Pancreas (tissue), 10 donors: Measurements from ENCODE around the gene EXOC4. TPM values are rescaled to one million over a fixed set of nuclear protein-coding genes. Genes with fewer than 3 reads are reported as not detected.

Experiments
- ATAC-seq, 4 donors: fragments of 200-7000 bp; cut with Tn5 transposase; one replicate each; pipeline versions ENCODE4 v1.8.0 to v1.9.1; 2020; ENCODE audit warnings: mild to moderate bottlenecking in 4 of 4, moderate library complexity in 4 of 4
- DNase-seq, 6 donors: peaks; one replicate each; pipeline ENCODE4 v3.0.0-alpha.2; 2020
- FAIRE-seq: peaks from 2 replicates; lab custom pipeline; 2012; peaks lifted over from hg19 to GRCh38; lab: Jason Lieb, UNC
- H3K27ac ChIP-seq, 4 donors: fragments of 200-600 bp; sonication (generic); 1 replicate in 3 of 4; 2 replicates in 1 of 4; pipeline versions ENCODE4 v1.5.0 to v1.8.0; 2020
- H3K27me3 ChIP-seq, 4 donors: fragments of 200-600 bp; one replicate each; pipeline ENCODE4 v1.8.0; 2021
- H3K36me3 ChIP-seq, 3 donors: fragments of 200-600 bp; sonication (generic) in 1 of 3; one replicate each; pipeline versions ENCODE4 v1.5.0 to v1.8.0; 2020 to 2021
- H3K4me1 ChIP-seq, 3 donors: fragments of 200-600 bp; one replicate each; pipeline ENCODE4 v1.8.0; 2021
- H3K4me3 ChIP-seq, 4 donors: fragments of 200-600 bp; sonication (generic) in 2 of 4; one replicate each; pipeline versions ENCODE4 v1.5.0 to v1.8.0; 2020 to 2021
- H3K9me3 ChIP-seq, 4 donors: fragments of 200-600 bp; one replicate each; pipeline ENCODE4 v1.8.0; 2021
- CTCF ChIP-seq, 4 donors: fragments of 200-600 bp; sonication (generic) in 3 of 4; IDR thresholded peaks; one replicate each; pipeline versions ENCODE4 v1.5.0 to v1.8.0; 2021; ENCODE audit warnings: antibody characterized with exemption in 4 of 4
- WGBS, 2 donors: extraction: QIAGEN DNeasy Blood & Tissue Kit; methylation state at CpG; one replicate each; pipeline ENCODE4 v1.1.7; 2013; 5-methylcytosine and 5-hydroxymethylcytosine counted together
- intact Hi-C, 3 donors: fragments of 100-400 bp; cut with DNase I; formaldehyde crosslinking; loops; one replicate each; pipeline versions ENCODE4 v1.11.1 to v1.14.2; 2022
- polyA plus RNA-seq, 2 donors: library from polyadenylated mRNA; stranded (reverse); fragments of 200-250 nt; gene quantifications; one replicate each; pipeline ENCODE4 v1.2.3, GENCODE V29; 2013
- total RNA-seq, 6 donors: library from RNA; stranded (reverse); fragmentation: NEBNext Ultra II Directional in 4 of 6; extraction: Animal tissue kit (Norgen Biotek cat#: 25700) in 4 of 6; gene quantifications; one replicate each; pipeline versions ENCODE4 v1.2.1 to v1.2.4, GENCODE V29; 2021 to 2023
- donor health status: healthy with polysubstance abuse.
- donor health status: DM: no; HTN: no; CAD: no; lungs with moderate emphysema.
- donor health status: DM: no; HTN: no; CAD: no.
- donor health status: control.
- donor health status: control.
- donor health status: Bipolar disorder and iron deficiency.
- donor health status: DM: yes; HTN: yes; CAD: no.
- donor health status: DM: no; HTN: no; CAD: no.
- donor health status: DM: no; HTN: no; CAD: no.
- donor health status: DM: yes; HTN: yes; CAD: no.

EXOC4 gene
- total and polyA plus RNA-seq, 8 donors = 13.4 to 81.2 (median 53.8) TPM

GRCh38 chr7:133846203-133846945 lies 593.5 kb downstream of the EXOC4 start:
- 83 to 85% methylated on average over 8 of the region's 8 CpGs for WGBS, 2 donors
- Histone ChIP-seq H3K27ac (no peak overlapping the region), H3K4me1 (peaks cover 0 to 7% (median 0%) of the 10 kb centered on the region in 3 donors), H3K4me3 (no peak overlapping the region), H3K27me3 (no peaks in the 10 kb centered on the region), H3K9me3 (no peaks in the 10 kb centered on the region), H3K36me3 (no peaks in the 10 kb centered on the region)
- intact Hi-C loops = no loop called here
- no peak for TF ChIP-seq CTCF (IDR thresholded peaks at IDR 0.05)
- FAIRE-seq (no peak), ATAC-seq (no peak), DNase-seq (no peak)

- 77 to 85% methylated on average over 5 of the region's 5 CpGs for WGBS, 2 donors
- ATAC-seq = no peak
- Histone ChIP-seq H3K27me3 (no peaks in the 10 kb centered on the region), H3K4me1 (peaks cover 0 to 7% (median 0%) of the 10 kb centered on the region in 3 donors), H3K27ac (no peak overlapping the region), H3K4me3 (no peak overlapping the region), H3K9me3 (no peaks in the 10 kb centered on the region), H3K36me3 (no peaks in the 10 kb centered on the region)
- TF ChIP-seq CTCF (IDR thresholded peaks at IDR 0.05) = no peak
- intact Hi-C loops = no loop called here
- FAIRE-seq = no peak
- DNase-seq = no peak
Measured at GRCh38 chr7:133850497-133851280, 597.8 kb downstream of the EXOC4 start.

GRCh38 chr7:133851411-133851810 lies 598.5 kb downstream of the EXOC4 start:
- ATAC-seq (no peak), DNase-seq (no peak), FAIRE-seq (no peak)

GRCh38 chr7:133853706-133854276 lies 600.9 kb downstream of the EXOC4 start:
- TF ChIP-seq CTCF (IDR thresholded peaks at IDR 0.05) = peak in 1 of 4 donors; percentile 16
- Histone ChIP-seq H3K9me3 (no peaks in the 10 kb centered on the region), H3K27ac (no peak overlapping the region), H3K4me1 (peaks cover 0 to 7% (median 0%) of the 10 kb centered on the region in 3 donors), H3K27me3 (no peaks in the 10 kb centered on the region), H3K4me3 (no peak overlapping the region), H3K36me3 (no peaks in the 10 kb centered on the region)
- ATAC-seq (peak; percentile 76 to 86 (median 84)), DNase-seq (peak in 2 of 6 donors; percentile 11 to 45), FAIRE-seq (no peak)
- WGBS, 2 donors = 68 to 80% methylated on average over 6 of the region's 6 CpGs
- intact Hi-C loops = no loop called here

More at GRCh38 chr7:133851411-133851810, 598.5 kb downstream of the EXOC4 start:
- Histone ChIP-seq H3K27me3 (no peaks in the 10 kb centered on the region), H3K27ac (no peak overlapping the region), H3K9me3 (no peaks in the 10 kb centered on the region), H3K36me3 (no peaks in the 10 kb centered on the region), H3K4me1 (peaks cover 0 to 7% (median 0%) of the 10 kb centered on the region in 3 donors), H3K4me3 (no peak overlapping the region)
- 98 to 100% methylated on average over 2 of the region's 2 CpGs for WGBS, 2 donors
- TF ChIP-seq CTCF (IDR thresholded peaks at IDR 0.05) = no peak
- intact Hi-C loops = no loop called here
